ENCODE results near the gene CYP2R1.

The CYP2R1 gene

GRCh38 chr11:14852571-14853177 lies 39.4 kb downstream of the CYP2R1 start:
- Histone ChIP-seq H3K23ac (ENCODE audit: low read depth, low read length, poor library complexity) (no peak overlapping the region), H2AFZ (ENCODE audit: low read length) (no peak overlapping the region), H2BK120ac (ENCODE audit: low read depth, low read length) (no peak overlapping the region), H3K4me1 (ENCODE audit: control insufficient read depth in 2 of 2, insufficient read depth in 1 of 2, low read depth in 1 of 2, low read length in 2 of 2) (no peaks in the 10 kb centered on the region), H3K14ac (ENCODE audit: low read length) (no peak overlapping the region), H3K9ac (ENCODE audit: low read depth, low read length, poor library complexity) (no peak overlapping the region), H3K27ac (replicated peaks; ENCODE audit: low read length) (no peak overlapping the region), H2BK12ac (ENCODE audit: low read length) (no peak overlapping the region), H2AK5ac (ENCODE audit: low read depth, low read length) (no peak overlapping the region), H2BK15ac (ENCODE audit: low read length) (no peak overlapping the region), H2BK5ac (ENCODE audit: low read length) (no peak overlapping the region), H3K4me2 (ENCODE audit: insufficient read depth, low read length, poor library complexity, severe bottlenecking) (no peak overlapping the region), H3K4me3 (ENCODE audit: low read length in 2 of 2) (no peak overlapping the region), H3K27me3 (ENCODE audit: control insufficient read depth in 3 of 3, insufficient read depth in 3 of 3, low read depth in 1 of 3, low read length in 3 of 3) (no peaks in the 10 kb centered on the region), H4K8ac (ENCODE audit: low read depth, low read length) (no peak overlapping the region), H3K9me3 (replicated peaks in 1 of 2; ENCODE audit: control insufficient read depth in 2 of 2, insufficient read depth in 1 of 2, low read depth in 1 of 2, low read length in 2 of 2) (no peaks in the 10 kb centered on the region), H4K91ac (ENCODE audit: low read depth, low read length, poor library complexity) (no peak overlapping the region), H3K4ac (ENCODE audit: low read length) (no peak overlapping the region), H3K36me3 (replicated peaks in 1 of 2; ENCODE audit: control insufficient read depth in 2 of 2, insufficient read depth in 2 of 2, low read length in 2 of 2) (no peaks in the 10 kb centered on the region), H3K79me1 (ENCODE audit: low read depth, low read length) (no peaks in the 10 kb centered on the region), H3K18ac (ENCODE audit: low read length) (no peak overlapping the region)
- WGBS, 2 donors (ENCODE audit: extremely low coverage in 2 of 2, insufficient read length in 2 of 2, insufficient replicate concordance in 1 of 2) = no CpG with 5 or more reads among the region's 4 CpGs
- no peak for DNase-seq (ENCODE audit: low spot score)

- peaks cover 0 to 11% of the 10 kb centered on the region in 2 donors for H3K36me3 ChIP-seq (replicated peaks in 1 of 2; ENCODE audit: control insufficient read depth in 2 of 2, insufficient read depth in 2 of 2, low read length in 2 of 2)
- H3K23ac ChIP-seq (ENCODE audit: low read depth, low read length, poor library complexity) = no peak overlapping the region
- H2BK12ac ChIP-seq (ENCODE audit: low read length) = no peak overlapping the region
- no peak overlapping the region for H2AFZ ChIP-seq (ENCODE audit: low read length)
- no peak overlapping the region for H3K4ac ChIP-seq (ENCODE audit: low read length)
- H4K8ac ChIP-seq (ENCODE audit: low read depth, low read length) = no peak overlapping the region
- H3K4me1 ChIP-seq (ENCODE audit: control insufficient read depth in 2 of 2, insufficient read depth in 1 of 2, low read depth in 1 of 2, low read length in 2 of 2) = no peaks in the 10 kb centered on the region
- no peaks in the 10 kb centered on the region for H3K27me3 ChIP-seq (ENCODE audit: control insufficient read depth in 3 of 3, insufficient read depth in 3 of 3, low read depth in 1 of 3, low read length in 3 of 3)
- WGBS, 2 donors (ENCODE audit: extremely low coverage in 2 of 2, insufficient read length in 2 of 2, insufficient replicate concordance in 1 of 2) = no CpG with 5 or more reads among the region's 3 CpGs
- H4K91ac ChIP-seq (ENCODE audit: low read depth, low read length, poor library complexity) = no peak overlapping the region
- H3K9me3 ChIP-seq (replicated peaks in 1 of 2; ENCODE audit: control insufficient read depth in 2 of 2, insufficient read depth in 1 of 2, low read depth in 1 of 2, low read length in 2 of 2) = peaks cover 0 to 4% of the 10 kb centered on the region in 2 donors
- H3K14ac ChIP-seq (ENCODE audit: low read length) = no peak overlapping the region
- no peak overlapping the region for H2BK5ac ChIP-seq (ENCODE audit: low read length)
- no peak overlapping the region for H2AK5ac ChIP-seq (ENCODE audit: low read depth, low read length)
- no peak overlapping the region for H3K18ac ChIP-seq (ENCODE audit: low read length)
- H2BK15ac ChIP-seq (ENCODE audit: low read length) = no peak overlapping the region
- no peaks in the 10 kb centered on the region for H3K79me1 ChIP-seq (ENCODE audit: low read depth, low read length)
- DNase-seq (ENCODE audit: low spot score) = no peak
- H2BK120ac ChIP-seq (ENCODE audit: low read depth, low read length) = no peak overlapping the region
- no peak overlapping the region for H3K4me2 ChIP-seq (ENCODE audit: insufficient read depth, low read length, poor library complexity, severe bottlenecking)
- H3K4me3 ChIP-seq (ENCODE audit: low read length in 2 of 2) = no peak overlapping the region
- no peak overlapping the region for H3K27ac ChIP-seq (replicated peaks; ENCODE audit: low read length)
- H3K9ac ChIP-seq (ENCODE audit: low read depth, low read length, poor library complexity) = no peak overlapping the region
Measured at GRCh38 chr11:14842002-14842401, 50.0 kb downstream of the CYP2R1 start.

- Histone ChIP-seq H3K9ac (ENCODE audit: low read depth, low read length, poor library complexity) (no peak overlapping the region), H3K18ac (ENCODE audit: low read length) (no peak overlapping the region), H3K4me2 (ENCODE audit: insufficient read depth, low read length, poor library complexity, severe bottlenecking) (no peak overlapping the region), H2BK12ac (ENCODE audit: low read length) (no peak overlapping the region), H2BK120ac (ENCODE audit: low read depth, low read length) (no peak overlapping the region), H3K4me3 (ENCODE audit: low read length in 2 of 2) (no peak overlapping the region), H3K27me3 (ENCODE audit: control insufficient read depth in 3 of 3, insufficient read depth in 3 of 3, low read depth in 1 of 3, low read length in 3 of 3) (no peaks in the 10 kb centered on the region), H3K4ac (ENCODE audit: low read length) (no peak overlapping the region), H3K36me3 (replicated peaks in 1 of 2; ENCODE audit: control insufficient read depth in 2 of 2, insufficient read depth in 2 of 2, low read length in 2 of 2) (peaks cover 0 to 8% of the 10 kb centered on the region in 2 donors), H4K8ac (ENCODE audit: low read depth, low read length) (no peak overlapping the region), H2BK5ac (ENCODE audit: low read length) (no peak overlapping the region), H2AFZ (ENCODE audit: low read length) (no peak overlapping the region), H4K91ac (ENCODE audit: low read depth, low read length, poor library complexity) (no peak overlapping the region), H3K79me1 (ENCODE audit: low read depth, low read length) (no peaks in the 10 kb centered on the region), H3K9me3 (replicated peaks in 1 of 2; ENCODE audit: control insufficient read depth in 2 of 2, insufficient read depth in 1 of 2, low read depth in 1 of 2, low read length in 2 of 2) (no peaks in the 10 kb centered on the region), H3K14ac (ENCODE audit: low read length) (no peak overlapping the region), H2BK15ac (ENCODE audit: low read length) (no peak overlapping the region), H3K23ac (ENCODE audit: low read depth, low read length, poor library complexity) (no peak overlapping the region), H2AK5ac (ENCODE audit: low read depth, low read length) (no peak overlapping the region), H3K27ac (replicated peaks; ENCODE audit: low read length) (no peak overlapping the region), H3K4me1 (ENCODE audit: control insufficient read depth in 2 of 2, insufficient read depth in 1 of 2, low read depth in 1 of 2, low read length in 2 of 2) (no peaks in the 10 kb centered on the region)
- DNase-seq (ENCODE audit: low spot score) = no peak
Measured at GRCh38 chr11:14835496-14836492, 56.2 kb downstream of the CYP2R1 start.
